ENCODE data around the gene TBC1D3B. TPM values are rescaled to one million over a fixed set of nuclear protein-coding genes. Genes with fewer than 3 reads are reported as not detected.
"Not testable (repeated sequence)": the region's sequence is repeated elsewhere in the genome, so short reads cannot be mapped to it uniquely, and the experiment has no call there.

The TBC1D3B gene
- total RNA-seq, 1 donor from 2014 or later: 8.4 TPM

- H3K4me3 Mint-ChIP-seq (ENCODE audit: unreplicated experiment): no peak overlapping the region
- peaks cover 30% of the 10 kb centered on the region for H3K27me3 Mint-ChIP-seq (ENCODE audit: low read depth)
- peaks cover 10% of the 10 kb centered on the region for H3K4me1 Mint-ChIP-seq (ENCODE audit: low read depth)
- DNase-seq (ENCODE audit: low spot score): no peak
- H3K27ac Mint-ChIP-seq (ENCODE audit: unreplicated experiment): no peak overlapping the region
- no peak for TF ChIP-seq CTCF (IDR thresholded peaks at IDR 0.05)
- no peaks in the 10 kb centered on the region for H3K9me3 Mint-ChIP-seq (ENCODE audit: low read depth)
- no peaks in the 10 kb centered on the region for H3K36me3 Mint-ChIP-seq (ENCODE audit: low read depth)
Measured at GRCh38 chr17:36188891-36189306, 12.5 kb upstream of the TBC1D3B start.

GRCh38 chr17:36187943-36188665, 11.7 kb upstream of the TBC1D3B start:
- not testable (repeated sequence) for DNase-seq (ENCODE audit: low spot score); H3K27ac Mint-ChIP-seq (ENCODE audit: unreplicated experiment); H3K9me3 Mint-ChIP-seq (ENCODE audit: low read depth); H3K36me3 Mint-ChIP-seq (ENCODE audit: low read depth); H3K4me3 Mint-ChIP-seq (ENCODE audit: unreplicated experiment)
- peaks cover 18% of the 10 kb centered on the region for H3K4me1 Mint-ChIP-seq (ENCODE audit: low read depth)
- peaks cover 28% of the 10 kb centered on the region for H3K27me3 Mint-ChIP-seq (ENCODE audit: low read depth)

- H3K27ac Mint-ChIP-seq (ENCODE audit: unreplicated experiment); DNase-seq (ENCODE audit: low spot score); H3K4me3 Mint-ChIP-seq (ENCODE audit: unreplicated experiment); H3K36me3 Mint-ChIP-seq (ENCODE audit: low read depth); H3K9me3 Mint-ChIP-seq (ENCODE audit: low read depth): not testable (repeated sequence)
- Mint-ChIP-seq H3K27me3 (ENCODE audit: low read depth) (peaks cover 29% of the 10 kb centered on the region), H3K4me1 (ENCODE audit: low read depth) (peaks cover 16% of the 10 kb centered on the region)
Measured at GRCh38 chr17:36186810-36187763, 10.7 kb upstream of the TBC1D3B start.

GRCh38 chr17:36185416-36185815, 9.0 kb upstream of the TBC1D3B start:
- no peak for DNase-seq (ENCODE audit: low spot score)
- no peaks in the 10 kb centered on the region for H3K9me3 Mint-ChIP-seq (ENCODE audit: low read depth)
- H3K4me1 Mint-ChIP-seq (ENCODE audit: low read depth): peaks cover 15% of the 10 kb centered on the region
- no peak overlapping the region for H3K27ac Mint-ChIP-seq (ENCODE audit: unreplicated experiment)
- H3K36me3 Mint-ChIP-seq (ENCODE audit: low read depth): no peaks in the 10 kb centered on the region
- H3K4me3 Mint-ChIP-seq (ENCODE audit: unreplicated experiment): no peak overlapping the region
- H3K27me3 Mint-ChIP-seq (ENCODE audit: low read depth): peaks cover 39% of the 10 kb centered on the region
- TF ChIP-seq CTCF (IDR thresholded peaks at IDR 0.05): no peak

GRCh38 chr17:36184023-36184765, 7.8 kb upstream of the TBC1D3B start:
- TF ChIP-seq CTCF (IDR thresholded peaks at IDR 0.05): no peak
- no peak for DNase-seq (ENCODE audit: low spot score)
- peak overlapping the region; percentile 80 for H3K4me3 Mint-ChIP-seq (ENCODE audit: unreplicated experiment)
- H3K4me1 Mint-ChIP-seq (ENCODE audit: low read depth): peaks cover 15% of the 10 kb centered on the region
- H3K27me3 Mint-ChIP-seq (ENCODE audit: low read depth): peaks cover 43% of the 10 kb centered on the region
- no peaks in the 10 kb centered on the region for H3K9me3 Mint-ChIP-seq (ENCODE audit: low read depth)
- H3K36me3 Mint-ChIP-seq (ENCODE audit: low read depth): no peaks in the 10 kb centered on the region
- no peak overlapping the region for H3K27ac Mint-ChIP-seq (ENCODE audit: unreplicated experiment)
